DOHH2 (cell line): ENCODE data around the gene RHD.
"Not testable (repeated sequence)": the region's sequence is repeated elsewhere in the genome, so short reads cannot be mapped to it uniquely, and the experiment has no call there.

Experiments
- H3F3A ChIP-seq: fragments of 200-600 bp; sonication (generic), shearing (Covaris generic); 2 replicates; pipeline ENCODE4 v1.6.0; 2016; ENCODE audit warnings: antibody characterized with exemption, mild to moderate bottlenecking; ENCODE audit not compliant: control insufficient read depth, insufficient read depth
- H3K27ac ChIP-seq: fragments of 200-600 bp; sonication (generic); 2 replicates; pipeline ENCODE4 v1.5.1; 2014; ENCODE audit warnings: low read depth, mild to moderate bottlenecking, low read length, moderate library complexity
- H3K27me3 ChIP-seq: fragments of 200-600 bp; sonication (generic); 2 replicates; pipeline ENCODE4 v1.6.1; 2014; ENCODE audit warnings: mild to moderate bottlenecking, low read length, mixed read lengths; ENCODE audit not compliant: control insufficient read depth
- H3K36me3 ChIP-seq: fragments of 200-600 bp; sonication (generic); 2 replicates; pipeline ENCODE4 v1.6.1; 2014; ENCODE audit warnings: mild to moderate bottlenecking, low read length, moderate library complexity, mixed read lengths; ENCODE audit not compliant: control insufficient read depth
- H3K4me1 ChIP-seq: fragments of 200-600 bp; sonication (generic); 2 replicates; pipeline ENCODE4 v1.6.1; 2014; ENCODE audit warnings: mild to moderate bottlenecking, low read length, mixed read lengths; ENCODE audit not compliant: control insufficient read depth
- H3K4me2 ChIP-seq: fragments of 200-600 bp; sonication (generic); 2 replicates; pipeline ENCODE4 v1.6.0; 2014; ENCODE audit warnings: mild to moderate bottlenecking, low read length, moderate library complexity
- H3K4me3 ChIP-seq: fragments of 200-600 bp; sonication (generic); 2 replicates; pipeline ENCODE4 v1.5.1; 2014; ENCODE audit warnings: mild to moderate bottlenecking, low read length, mixed read lengths
- H3K79me2 ChIP-seq: fragments of 200-600 bp; sonication (generic); 2 replicates; pipeline ENCODE4 v1.6.1; 2014; ENCODE audit warnings: mild to moderate bottlenecking, low read length, mixed read lengths; ENCODE audit not compliant: control insufficient read depth
- H3K9me2 ChIP-seq: fragments of 200-600 bp; sonication (generic); replicated peaks from 2 replicates; pipeline ENCODE4 v1.6.1; 2014; ENCODE audit warnings: mild to moderate bottlenecking, low read length, mixed read lengths; ENCODE audit not compliant: control insufficient read depth
- H3K9me3 ChIP-seq: fragments of 200-600 bp; sonication (generic); 2 replicates; pipeline ENCODE4 v1.6.1; 2014; ENCODE audit warnings: antibody characterized with exemption, low read length, mixed read lengths; ENCODE audit not compliant: control insufficient read depth, insufficient read depth
- H4K20me1 ChIP-seq: fragments of 200-600 bp; sonication (generic); 2 replicates; pipeline ENCODE4 v1.6.0; 2014; ENCODE audit warnings: low read depth, mild to moderate bottlenecking, antibody characterized with exemption, low read length, moderate library complexity; ENCODE audit not compliant: control insufficient read depth, insufficient read depth

RHD gene

DNA sequence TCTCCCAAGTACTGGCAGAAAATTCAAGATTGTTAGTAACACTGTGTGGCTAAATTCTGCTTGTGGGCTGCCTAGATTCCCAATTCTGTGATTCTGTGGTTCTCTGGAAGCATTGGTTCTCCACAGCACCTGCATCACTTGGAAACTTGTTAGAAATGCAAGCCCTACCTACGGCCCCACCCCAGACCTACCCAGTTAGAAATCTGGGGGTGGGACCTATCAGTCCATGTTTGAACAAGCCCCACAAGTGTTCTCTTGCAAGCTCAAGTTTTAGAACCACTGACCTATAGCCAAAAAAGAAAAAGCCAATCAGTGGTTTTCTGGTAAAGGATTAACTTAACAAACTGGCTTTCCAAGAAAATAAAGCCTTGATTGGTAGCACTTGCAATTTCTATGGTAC, 35.9 kb downstream of the RHD start:
- not testable (repeated sequence) for H3K9me2 ChIP-seq, H3K4me3 ChIP-seq, H3K4me1 ChIP-seq, H4K20me1 ChIP-seq, H3K27ac ChIP-seq, H3F3A ChIP-seq, H3K79me2 ChIP-seq, H3K36me3 ChIP-seq, H3K4me2 ChIP-seq, H3K9me3 ChIP-seq, H3K27me3 ChIP-seq

DNA sequence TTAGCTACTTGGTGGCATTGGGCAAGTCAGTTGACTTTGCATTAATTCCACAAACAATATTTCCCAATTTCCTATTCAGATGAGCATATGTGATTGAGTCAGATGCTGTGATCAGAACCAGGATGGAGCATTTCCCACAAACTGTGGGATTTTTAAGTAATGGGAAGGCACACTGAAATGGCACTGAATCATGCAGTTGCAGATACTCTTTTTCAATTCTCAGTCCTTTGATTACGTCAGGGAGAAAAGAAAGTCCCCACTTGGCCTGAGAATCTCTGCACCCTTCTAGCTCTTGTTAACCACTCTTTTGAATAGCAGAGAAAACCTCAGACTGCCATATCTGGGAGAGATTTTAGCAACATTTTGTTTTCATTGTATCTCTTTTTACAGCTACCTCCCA, 36.8 kb downstream of the RHD start:
- H3K4me2 ChIP-seq, H3K27ac ChIP-seq, H4K20me1 ChIP-seq, H3K9me2 ChIP-seq, H3K9me3 ChIP-seq, H3K27me3 ChIP-seq, H3K36me3 ChIP-seq, H3K4me1 ChIP-seq, H3F3A ChIP-seq, H3K4me3 ChIP-seq, H3K79me2 ChIP-seq: not testable (repeated sequence)

DNA sequence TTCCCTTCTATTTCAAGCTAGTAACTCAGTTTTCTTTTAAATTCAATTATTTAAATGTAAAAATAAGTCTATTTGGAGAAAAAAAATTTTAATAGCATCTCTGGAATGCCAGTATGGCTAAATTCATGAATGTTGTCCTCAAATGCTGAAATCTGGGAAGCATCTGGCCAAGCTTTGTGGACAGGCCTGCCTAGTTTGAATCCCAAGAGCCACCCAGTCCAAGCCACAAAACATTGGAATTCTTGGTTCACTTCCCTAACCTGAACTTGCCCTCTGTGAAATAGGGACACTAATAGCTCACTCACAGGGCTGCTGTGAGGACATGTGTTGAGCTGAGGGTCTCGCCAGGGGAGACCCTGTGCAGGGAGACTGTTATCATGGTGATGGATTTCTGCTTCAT, 37.2 kb downstream of the RHD start:
- not testable (repeated sequence) for H3K4me1 ChIP-seq, H3K4me2 ChIP-seq, H4K20me1 ChIP-seq, H3F3A ChIP-seq, H3K27me3 ChIP-seq, H3K9me2 ChIP-seq, H3K27ac ChIP-seq, H3K9me3 ChIP-seq, H3K4me3 ChIP-seq, H3K36me3 ChIP-seq, H3K79me2 ChIP-seq

DNA sequence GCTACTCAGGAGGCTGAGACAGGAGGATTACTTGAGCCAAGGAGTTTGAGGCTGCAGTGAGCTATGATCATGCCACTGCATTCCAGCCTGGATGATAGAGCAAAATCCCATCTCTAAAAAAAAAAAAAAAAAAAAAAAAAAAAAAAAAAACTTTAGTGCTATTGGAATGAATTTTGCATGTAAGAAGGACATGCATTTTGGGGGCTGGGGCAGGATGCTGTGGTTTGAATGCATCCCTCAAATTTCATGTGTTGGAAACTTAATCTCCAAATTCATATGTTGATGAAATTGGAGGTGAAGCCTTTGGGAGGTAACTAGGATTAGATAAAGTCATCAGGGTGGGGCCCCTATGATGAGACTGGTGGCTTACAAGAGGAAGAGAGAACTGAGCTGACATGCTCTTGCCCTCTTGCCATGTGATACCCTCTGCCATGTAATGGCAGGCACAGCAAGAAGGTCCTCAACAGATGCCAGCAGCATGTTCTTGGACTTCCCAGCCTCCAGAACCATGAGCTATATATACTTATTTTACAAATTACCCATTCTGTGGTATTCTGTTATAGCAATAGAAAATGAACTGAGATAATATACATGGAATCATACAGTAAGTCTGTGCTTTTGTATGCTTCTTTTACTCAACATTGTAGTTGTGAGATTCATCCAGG, 40.6 kb downstream of the RHD start:
- not testable (repeated sequence) for H3K79me2 ChIP-seq, H3K4me2 ChIP-seq, H3K4me1 ChIP-seq, H3F3A ChIP-seq, H3K27ac ChIP-seq, H3K27me3 ChIP-seq, H3K36me3 ChIP-seq, H3K9me3 ChIP-seq, H4K20me1 ChIP-seq, H3K9me2 ChIP-seq, H3K4me3 ChIP-seq

DNA sequence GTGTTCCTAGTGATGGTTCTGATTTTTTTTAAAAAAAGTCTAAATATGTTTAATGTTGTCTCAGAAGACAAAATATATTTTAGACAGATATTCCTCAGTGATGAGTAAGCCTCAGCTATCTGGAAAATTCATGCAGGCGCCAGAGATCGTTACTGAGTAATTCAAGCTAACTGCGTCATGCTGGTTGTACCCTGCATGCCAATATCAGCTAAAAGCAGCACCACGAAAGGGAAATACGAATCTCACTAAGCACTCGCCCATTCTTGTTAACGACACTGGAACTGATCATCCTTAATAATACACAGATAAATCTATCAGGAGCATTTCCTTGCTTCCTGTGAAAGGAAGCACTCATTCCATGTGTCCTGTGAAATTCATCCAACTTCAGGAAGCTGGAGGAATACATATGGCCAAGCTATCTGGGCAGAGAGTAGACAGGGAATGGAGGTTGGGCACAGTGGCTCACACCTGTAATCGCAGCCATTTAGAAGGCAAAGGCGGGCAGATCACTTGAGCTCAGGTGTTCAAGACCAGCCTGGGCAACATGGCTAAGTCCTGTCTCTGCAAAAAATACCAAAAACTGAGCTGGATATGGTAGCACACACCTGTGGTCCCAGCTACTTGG, 48.1 kb downstream of the RHD start:
- not testable (repeated sequence) for H3K9me3 ChIP-seq, H4K20me1 ChIP-seq, H3K36me3 ChIP-seq, H3K27me3 ChIP-seq, H3F3A ChIP-seq, H3K27ac ChIP-seq, H3K4me2 ChIP-seq, H3K79me2 ChIP-seq, H3K4me3 ChIP-seq, H3K4me1 ChIP-seq, H3K9me2 ChIP-seq

DNA sequence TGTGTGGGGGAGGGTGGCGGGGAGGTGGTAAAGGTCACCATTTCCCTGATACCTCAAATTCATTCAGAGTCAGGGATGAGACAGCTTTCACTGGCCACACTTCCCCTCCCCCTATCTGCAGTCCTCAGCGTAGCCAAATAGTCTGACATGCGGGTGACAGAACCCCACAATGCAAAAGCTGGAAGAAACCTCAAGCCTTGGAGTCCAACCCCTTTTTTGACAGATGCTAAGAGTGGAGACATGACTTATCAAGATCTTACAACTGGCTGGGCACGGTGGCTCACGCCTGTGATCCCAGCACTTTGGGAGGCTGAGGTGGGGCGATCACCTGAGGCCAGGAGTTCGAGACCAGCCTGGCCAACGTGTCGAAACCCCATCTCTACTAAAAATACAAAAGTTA, 49.8 kb downstream of the RHD start:
- not testable (repeated sequence) for H3K27me3 ChIP-seq, H3K4me1 ChIP-seq, H3K4me3 ChIP-seq, H4K20me1 ChIP-seq, H3K27ac ChIP-seq, H3K9me3 ChIP-seq, H3K79me2 ChIP-seq, H3K36me3 ChIP-seq, H3F3A ChIP-seq, H3K9me2 ChIP-seq, H3K4me2 ChIP-seq

DNA sequence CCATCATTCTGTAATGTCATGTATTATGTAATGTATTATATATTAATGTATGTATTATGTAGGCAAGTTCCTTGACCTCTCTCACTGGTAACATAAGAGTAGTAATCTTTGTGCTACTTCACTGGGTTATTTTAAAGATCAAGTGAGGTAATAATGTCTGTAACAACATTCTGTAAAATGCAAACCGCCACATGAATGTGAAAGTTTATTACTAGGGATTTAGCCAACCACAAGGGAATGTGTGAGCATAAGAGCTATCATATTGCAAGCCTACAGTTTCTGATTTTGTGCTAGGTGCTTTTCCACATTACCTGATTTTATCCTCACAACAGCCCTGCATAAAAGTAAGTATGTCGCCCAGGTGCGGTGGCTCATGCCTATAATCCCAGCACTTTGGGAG, 52.1 kb downstream of the RHD start:
- H3K27me3 ChIP-seq, H3K4me1 ChIP-seq, H3K79me2 ChIP-seq, H3F3A ChIP-seq, H3K27ac ChIP-seq, H3K4me2 ChIP-seq, H3K9me3 ChIP-seq, H3K9me2 ChIP-seq, H3K4me3 ChIP-seq, H4K20me1 ChIP-seq, H3K36me3 ChIP-seq: not testable (repeated sequence)

DNA sequence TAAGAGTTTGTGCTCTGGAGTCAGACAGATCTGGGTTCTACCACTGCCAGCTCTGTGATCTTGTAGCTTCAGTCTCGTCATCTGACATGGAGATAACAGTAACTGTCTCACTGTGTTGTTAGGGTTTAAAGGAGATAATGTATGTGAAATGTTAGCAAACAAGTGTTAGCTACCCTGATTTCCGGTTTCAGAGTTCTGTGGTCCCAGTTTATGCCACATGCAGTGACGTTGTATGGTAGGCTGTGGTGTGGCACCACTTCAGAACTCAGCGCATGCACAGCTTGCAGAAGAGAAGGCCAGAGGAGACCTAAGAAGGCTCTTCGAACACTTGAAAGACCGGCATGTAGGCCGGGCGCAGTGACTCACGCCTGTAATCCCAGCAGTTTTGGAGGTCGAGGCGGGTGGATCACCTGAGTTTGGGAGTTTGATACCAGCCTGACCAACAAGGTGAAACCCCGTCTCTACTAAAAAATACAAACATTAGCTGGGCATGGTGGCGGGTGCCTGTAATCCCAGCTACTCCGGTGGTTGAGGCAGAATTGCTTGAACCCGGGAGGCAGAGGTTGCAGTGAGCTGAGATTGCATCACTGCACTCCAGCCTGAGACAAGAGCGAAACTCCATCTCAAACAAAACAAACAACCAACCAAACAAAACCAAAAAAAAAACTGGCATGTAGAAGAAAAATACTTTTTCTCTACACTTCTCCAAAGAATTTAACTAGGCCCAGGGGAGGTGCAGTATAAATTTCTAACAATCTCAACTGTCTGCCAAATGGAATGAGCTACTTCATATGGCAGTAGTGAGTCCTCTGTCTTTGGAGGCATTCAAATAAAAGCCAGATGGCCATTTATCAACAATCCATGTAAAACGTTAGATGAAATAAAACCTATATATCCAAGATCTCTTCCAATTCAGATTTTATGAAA, 55.8 kb downstream of the RHD start:
- H3K9me3 ChIP-seq, H3K27me3 ChIP-seq, H3F3A ChIP-seq, H3K4me1 ChIP-seq, H3K27ac ChIP-seq, H3K4me3 ChIP-seq, H3K79me2 ChIP-seq, H3K4me2 ChIP-seq, H3K9me2 ChIP-seq, H3K36me3 ChIP-seq, H4K20me1 ChIP-seq: not testable (repeated sequence)
